NB4 (cell line): ENCODE measurements around the gene BICDL1.
"Not testable (repeated sequence)": the region's sequence is repeated elsewhere in the genome, so short reads cannot be mapped to it uniquely, and the experiment has no call there.

Experiments
- DNase-seq: peaks from one replicate; pipeline ENCODE4 v3.0.0; 2010; ENCODE audit warnings: low read depth
- H3K4me3 ChIP-seq: one replicate; pipeline ENCODE4 v1.5.1; 2011; ENCODE audit warnings: mild to moderate bottlenecking, low read depth, low read length, moderate library complexity
- MYC ChIP-seq: IDR thresholded peaks from 2 replicates; pipeline ENCODE4 v1.6.1; 2011; ENCODE audit warnings: low read depth, low read length
- POLR2A ChIP-seq: IDR thresholded peaks from 2 replicates; pipeline ENCODE4 v1.6.1; 2011; ENCODE audit warnings: mild to moderate bottlenecking; ENCODE audit not compliant: insufficient read length; ENCODE audit errors: extremely low read depth
- TF ChIP-seq, protein P1 (sequence below): IDR thresholded peaks from one replicate; pipeline ENCODE4 v1.5.1; 2012; ENCODE audit warnings: low read depth, low read length
- TF ChIP-seq, protein P2 (sequence below): IDR thresholded peaks from 2 replicates; pipeline ENCODE4 v1.6.1; 2011; ENCODE audit warnings: low read depth, low read length

Gene BICDL1

DNA sequence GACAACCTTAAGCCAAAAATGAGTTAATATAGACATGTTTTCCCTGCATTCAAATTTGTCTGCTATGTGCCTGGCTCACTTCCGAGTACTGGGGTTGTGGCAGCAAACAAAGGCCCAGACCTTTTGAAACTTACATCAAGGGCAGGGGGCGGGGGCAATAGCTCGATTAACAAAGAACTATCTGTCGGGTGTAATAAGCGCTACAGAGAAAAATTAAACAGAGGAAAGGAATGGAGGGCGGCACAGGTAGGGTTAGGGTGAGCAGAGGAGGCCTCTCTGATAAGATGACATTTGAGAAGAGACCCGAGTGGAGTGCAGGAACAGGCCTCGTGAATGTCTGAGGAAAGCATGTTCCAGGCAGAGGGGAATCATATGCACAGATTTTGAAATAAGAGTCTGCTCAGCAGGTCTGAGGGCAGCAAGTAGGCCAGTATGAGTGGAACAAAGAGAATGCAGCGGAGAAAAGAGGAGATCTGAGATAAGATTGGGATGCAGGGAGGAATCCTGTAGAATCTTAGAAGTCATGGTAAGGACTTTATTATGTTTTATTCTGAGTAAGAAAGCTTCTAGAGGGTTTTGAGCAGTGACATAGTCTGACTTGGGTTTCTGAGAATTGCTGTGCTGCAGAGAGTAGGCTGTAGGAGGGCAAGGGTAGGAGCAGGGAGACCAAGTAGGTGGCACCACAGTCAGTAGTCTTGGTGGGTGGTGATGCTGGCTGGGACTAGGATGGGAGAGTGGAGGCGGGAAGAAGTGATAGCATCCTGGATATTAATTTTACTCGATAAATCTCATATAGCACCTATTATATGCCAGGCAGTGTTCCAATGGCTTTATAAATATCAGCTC is 52.6 kb downstream of the BICDL1 start:
- TF ChIP-seq, protein P1, sequence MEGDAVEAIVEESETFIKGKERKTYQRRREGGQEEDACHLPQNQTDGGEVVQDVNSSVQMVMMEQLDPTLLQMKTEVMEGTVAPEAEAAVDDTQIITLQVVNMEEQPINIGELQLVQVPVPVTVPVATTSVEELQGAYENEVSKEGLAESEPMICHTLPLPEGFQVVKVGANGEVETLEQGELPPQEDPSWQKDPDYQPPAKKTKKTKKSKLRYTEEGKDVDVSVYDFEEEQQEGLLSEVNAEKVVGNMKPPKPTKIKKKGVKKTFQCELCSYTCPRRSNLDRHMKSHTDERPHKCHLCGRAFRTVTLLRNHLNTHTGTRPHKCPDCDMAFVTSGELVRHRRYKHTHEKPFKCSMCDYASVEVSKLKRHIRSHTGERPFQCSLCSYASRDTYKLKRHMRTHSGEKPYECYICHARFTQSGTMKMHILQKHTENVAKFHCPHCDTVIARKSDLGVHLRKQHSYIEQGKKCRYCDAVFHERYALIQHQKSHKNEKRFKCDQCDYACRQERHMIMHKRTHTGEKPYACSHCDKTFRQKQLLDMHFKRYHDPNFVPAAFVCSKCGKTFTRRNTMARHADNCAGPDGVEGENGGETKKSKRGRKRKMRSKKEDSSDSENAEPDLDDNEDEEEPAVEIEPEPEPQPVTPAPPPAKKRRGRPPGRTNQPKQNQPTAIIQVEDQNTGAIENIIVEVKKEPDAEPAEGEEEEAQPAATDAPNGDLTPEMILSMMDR: no peak
- TF ChIP-seq POLR2A: no peak
- TF ChIP-seq, protein P2, sequence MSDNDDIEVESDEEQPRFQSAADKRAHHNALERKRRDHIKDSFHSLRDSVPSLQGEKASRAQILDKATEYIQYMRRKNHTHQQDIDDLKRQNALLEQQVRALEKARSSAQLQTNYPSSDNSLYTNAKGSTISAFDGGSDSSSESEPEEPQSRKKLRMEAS: no peak
- TF ChIP-seq MYC: no peak
- DNase-seq: no peak

DNA sequence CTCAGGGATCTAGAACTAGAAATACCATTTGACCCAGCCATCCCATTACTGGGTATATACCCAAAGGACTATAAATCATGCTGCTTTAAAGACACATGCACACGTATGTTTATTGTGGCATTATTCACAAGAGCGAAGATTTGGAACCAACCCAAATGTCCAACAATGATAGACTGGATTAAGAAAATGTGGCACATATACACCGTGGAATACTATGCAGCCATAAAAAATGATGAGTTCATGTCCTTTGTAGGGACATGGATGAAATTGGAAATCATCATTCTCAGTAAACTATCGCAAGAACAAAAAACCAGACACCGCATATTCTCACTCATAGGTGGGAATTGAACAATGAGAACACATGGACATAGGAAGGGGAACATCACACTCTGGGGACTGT is 56.3 kb downstream of the BICDL1 start:
- DNase-seq, H3K4me3 ChIP-seq: not testable (repeated sequence)

More for the DNA sequence above, 52.6 kb downstream of the BICDL1 start:
- H3K4me3 ChIP-seq: no peak overlapping the region

DNA sequence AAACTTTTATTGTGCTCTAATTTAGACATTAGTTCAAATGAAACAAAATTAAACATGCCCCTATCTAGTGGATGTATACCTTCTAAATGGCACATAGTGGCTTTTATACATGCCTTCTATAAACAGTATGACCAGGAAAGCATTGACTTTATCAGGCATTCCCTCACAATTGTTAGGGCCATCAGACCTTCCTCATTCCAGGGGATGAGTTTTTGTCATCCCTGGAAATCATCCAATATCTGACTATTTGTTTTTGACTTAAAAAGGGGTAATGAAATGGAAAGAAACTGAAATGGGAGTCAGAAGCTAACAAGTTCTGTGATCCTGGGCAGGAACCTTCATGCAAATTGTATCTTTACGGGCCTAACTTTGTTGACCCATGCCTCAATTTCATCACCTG is 58.0 kb downstream of the BICDL1 start:
- DNase-seq: no peak
- H3K4me3 ChIP-seq: no peak overlapping the region
- TF ChIP-seq, protein P2: no peak
- TF ChIP-seq MYC (no peak), POLR2A (no peak)
- TF ChIP-seq, protein P1: no peak

DNA sequence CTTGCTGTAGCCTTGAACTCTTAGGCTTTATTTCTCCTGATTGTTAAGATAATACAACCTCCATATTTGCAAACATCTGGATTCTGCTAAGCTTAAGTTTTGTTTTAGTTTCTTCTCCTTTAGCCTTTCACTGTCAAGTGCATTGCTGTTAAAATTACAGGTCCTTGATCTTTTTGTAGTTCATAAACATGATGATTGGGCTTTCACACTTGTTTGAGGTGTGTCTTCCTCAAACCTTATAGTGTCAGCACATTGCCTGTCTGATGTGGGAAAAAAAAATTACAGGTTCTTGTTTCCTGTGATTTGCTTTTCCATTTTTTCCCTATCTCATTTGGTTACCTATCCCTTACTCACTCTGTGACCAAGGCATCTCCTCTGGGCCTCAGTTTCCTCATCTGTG is 59.2 kb downstream of the BICDL1 start:
- H3K4me3 ChIP-seq: no peak overlapping the region
- TF ChIP-seq, protein P1: no peak
- TF ChIP-seq POLR2A: no peak
- no peak for DNase-seq

DNA sequence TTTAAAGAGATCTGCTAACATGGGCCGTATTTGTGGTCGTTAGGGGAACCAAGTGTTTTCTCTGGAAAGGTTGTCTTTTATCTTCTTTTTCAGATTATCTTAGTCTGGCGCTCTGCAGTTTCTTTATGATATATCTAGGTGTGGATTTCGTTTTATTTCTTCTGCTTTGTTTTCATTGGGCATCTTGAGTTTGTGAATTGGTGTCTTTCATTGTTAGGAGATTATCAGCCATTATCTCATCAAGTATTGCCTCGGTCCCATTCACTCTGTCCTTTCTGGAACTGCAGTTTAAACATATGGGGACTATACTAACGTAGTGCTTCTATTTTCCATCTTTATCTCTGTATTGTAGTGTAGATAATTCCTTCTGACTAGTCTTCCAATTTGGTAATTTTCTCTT is 60.4 kb downstream of the BICDL1 start:
- TF ChIP-seq, protein P1: no peak
- no peak for TF ChIP-seq MYC
- TF ChIP-seq, protein P2: no peak
- no peak for TF ChIP-seq POLR2A
- DNase-seq: no peak
- no peak overlapping the region for H3K4me3 ChIP-seq

DNA sequence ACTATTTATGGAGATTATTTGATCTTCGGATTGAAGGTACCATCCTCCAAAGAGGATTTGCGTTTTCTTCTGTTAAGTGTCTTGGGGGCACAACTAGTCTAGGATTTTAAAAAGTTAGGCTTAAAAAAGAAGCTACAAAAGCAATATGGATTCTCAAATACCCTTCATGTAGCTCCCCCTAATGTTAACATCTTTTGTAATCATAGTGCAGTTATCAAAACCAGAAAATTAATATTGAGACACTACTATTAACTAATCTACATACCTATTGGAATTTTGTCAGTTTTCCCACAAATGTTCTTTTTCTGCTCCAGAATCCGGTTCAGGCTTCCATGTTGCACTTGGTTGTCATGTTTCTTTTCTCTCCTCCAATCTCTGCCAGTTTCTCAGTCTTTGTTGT is 62.5 kb downstream of the BICDL1 start:
- TF ChIP-seq MYC: no peak
- TF ChIP-seq, protein P2: no peak
- no peak for TF ChIP-seq POLR2A
- TF ChIP-seq, protein P1: no peak
- H3K4me3 ChIP-seq: no peak overlapping the region

More for the DNA sequence above, 62.5 kb downstream of the BICDL1 start:
- DNase-seq: no peak
